Esophagus squamous epithelium (tissue), 4 donors: ENCODE data around the gene CD79B.

Experiments
- CTCF ChIP-seq, 6 experiments: fragments of 450-650 bp in 4 of 6; fragments of 200-600 bp in 2 of 6; sonication (generic) in 2 of 6; IDR thresholded peaks; one replicate each; pipeline ENCODE4 v1.5.1; 2016 to 2019; ENCODE audit warnings: antibody characterized with exemption in 6 of 6, mild to moderate bottlenecking in 4 of 6, moderate library complexity in 4 of 6
- POLR2A ChIP-seq, 4 donors: fragments of 450-650 bp; IDR thresholded peaks; one replicate each; pipeline ENCODE4 v1.6.1; 2017; ENCODE audit warnings: antibody characterized with exemption in 4 of 4, mild to moderate bottlenecking in 4 of 4, moderate library complexity in 3 of 4

DNA sequence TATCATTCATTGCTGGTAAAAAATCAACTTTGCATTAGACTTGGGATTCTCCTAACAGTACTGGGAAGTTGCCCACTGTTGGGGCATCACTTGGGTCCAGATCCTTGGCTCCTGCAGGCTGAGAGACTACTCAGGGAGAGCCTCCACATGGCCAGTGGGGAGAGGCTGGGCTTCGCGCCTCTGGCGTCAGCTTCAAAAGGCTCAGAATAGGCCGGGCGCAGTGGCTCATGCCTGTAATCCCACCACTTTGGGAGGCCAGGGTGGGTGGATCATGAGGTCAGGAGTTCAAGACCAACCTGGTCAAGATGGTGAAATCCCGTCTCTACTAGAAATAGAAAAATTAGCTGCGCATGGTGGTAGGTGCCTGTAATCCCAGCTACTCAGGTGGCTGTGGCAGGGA, 17.7 kb downstream of the CD79B start:
- TF ChIP-seq CTCF (IDR thresholded peaks at IDR 0.05) (no peak), POLR2A (IDR thresholded peaks at IDR 0.05) (no peak)
